ENCODE measurements around the gene DISP3. TPM values are rescaled to one million over a fixed set of nuclear protein-coding genes. Genes with fewer than 3 reads are reported as not detected.

The DISP3 gene
- total and polyA plus RNA-seq, 12 donors = 0.04 to 2.8 (median 0.41) TPM; not detected in 1

DNA sequence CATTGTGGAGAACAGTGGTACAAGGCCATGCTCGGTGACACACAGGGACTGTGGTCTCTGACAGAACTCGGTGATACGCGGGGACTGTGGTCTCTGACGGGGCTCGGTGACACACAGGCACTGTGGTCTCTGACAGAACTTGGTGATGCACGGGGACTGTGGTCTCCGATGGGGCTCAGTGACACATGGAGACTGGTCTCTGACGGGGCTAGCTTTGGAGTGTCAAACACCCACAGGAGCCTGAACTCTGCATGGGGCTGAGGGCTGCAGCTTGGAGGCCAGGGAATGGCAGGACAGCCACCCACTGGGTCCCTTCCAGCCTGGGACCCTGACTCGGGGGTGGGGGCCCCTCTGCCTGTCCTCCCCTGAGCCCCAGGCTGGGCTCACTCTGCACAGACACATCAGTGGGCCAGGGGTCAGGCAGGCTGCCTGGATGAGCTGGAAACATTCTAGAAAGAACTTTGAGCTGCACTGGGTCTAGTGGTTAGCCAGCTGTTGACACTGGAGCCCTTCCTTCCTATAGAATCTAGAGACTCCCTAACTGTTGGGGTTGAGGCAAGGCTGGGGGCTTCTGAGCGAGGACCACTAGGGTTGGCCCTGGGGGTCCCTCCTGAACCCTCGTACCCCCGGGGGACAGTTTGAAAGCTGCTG is 49.8 kb downstream of the DISP3 start:
- TF ChIP-seq, protein P1, sequence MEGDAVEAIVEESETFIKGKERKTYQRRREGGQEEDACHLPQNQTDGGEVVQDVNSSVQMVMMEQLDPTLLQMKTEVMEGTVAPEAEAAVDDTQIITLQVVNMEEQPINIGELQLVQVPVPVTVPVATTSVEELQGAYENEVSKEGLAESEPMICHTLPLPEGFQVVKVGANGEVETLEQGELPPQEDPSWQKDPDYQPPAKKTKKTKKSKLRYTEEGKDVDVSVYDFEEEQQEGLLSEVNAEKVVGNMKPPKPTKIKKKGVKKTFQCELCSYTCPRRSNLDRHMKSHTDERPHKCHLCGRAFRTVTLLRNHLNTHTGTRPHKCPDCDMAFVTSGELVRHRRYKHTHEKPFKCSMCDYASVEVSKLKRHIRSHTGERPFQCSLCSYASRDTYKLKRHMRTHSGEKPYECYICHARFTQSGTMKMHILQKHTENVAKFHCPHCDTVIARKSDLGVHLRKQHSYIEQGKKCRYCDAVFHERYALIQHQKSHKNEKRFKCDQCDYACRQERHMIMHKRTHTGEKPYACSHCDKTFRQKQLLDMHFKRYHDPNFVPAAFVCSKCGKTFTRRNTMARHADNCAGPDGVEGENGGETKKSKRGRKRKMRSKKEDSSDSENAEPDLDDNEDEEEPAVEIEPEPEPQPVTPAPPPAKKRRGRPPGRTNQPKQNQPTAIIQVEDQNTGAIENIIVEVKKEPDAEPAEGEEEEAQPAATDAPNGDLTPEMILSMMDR (IDR thresholded peaks at IDR 0.05) = no peak
- no peak for TF ChIP-seq POLR2A (IDR thresholded peaks at IDR 0.05)
- H3K36me3 ChIP-seq (replicated peaks in 1 of 2) = no peaks in the 10 kb centered on the region
- intact Hi-C loops (cut with DNase I) = no loop called here
- no peak overlapping the region for H3K4me3 ChIP-seq
- WGBS, 4 donors = 79 to 82% (median 81%) methylated on average over 6 to 13 of the region's 13 CpGs
- no peaks in the 10 kb centered on the region for H3K4me1 ChIP-seq (replicated peaks in 1 of 2)
- H3K27ac ChIP-seq = no peak overlapping the region
- H3K27me3 ChIP-seq = no peaks in the 10 kb centered on the region
- H3K9me3 ChIP-seq (replicated peaks in 1 of 3) = no peaks in the 10 kb centered on the region
- no peak for DNase-seq

DNA sequence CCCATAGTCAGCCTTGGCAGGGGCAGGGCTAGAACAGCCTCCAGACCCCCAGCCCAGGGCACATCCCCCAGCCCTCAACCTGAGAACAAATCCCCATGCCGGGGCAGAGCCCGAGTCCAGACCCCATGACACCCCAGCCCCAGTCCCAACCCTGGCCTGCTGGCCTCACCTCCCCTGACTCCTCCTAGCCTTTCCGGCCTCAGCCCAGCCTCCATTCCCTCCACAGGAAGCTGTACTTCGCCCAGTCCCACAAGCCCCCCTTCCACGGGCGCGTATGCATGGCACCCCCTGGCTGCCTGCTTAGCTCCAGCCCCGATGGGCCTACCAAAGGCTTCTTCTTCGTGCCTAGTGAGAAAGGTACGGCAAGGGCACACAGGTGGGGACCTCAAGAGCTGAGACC is 50.4 kb downstream of the DISP3 start:
- WGBS, 4 donors = 88 to 94% (median 91%) methylated on average over 8 to 10 of the region's 10 CpGs
- no peaks in the 10 kb centered on the region for H3K27me3 ChIP-seq
- intact Hi-C loops (cut with DNase I) = no loop called here
- TF ChIP-seq, protein P1 (IDR thresholded peaks at IDR 0.05) = no peak
- no peak for TF ChIP-seq POLR2A (IDR thresholded peaks at IDR 0.05)
- no peaks in the 10 kb centered on the region for H3K9me3 ChIP-seq (replicated peaks in 1 of 3)
- H3K4me3 ChIP-seq = no peak overlapping the region
- no peak for DNase-seq
- no peaks in the 10 kb centered on the region for H3K4me1 ChIP-seq (replicated peaks in 1 of 2)
- H3K27ac ChIP-seq = no peak overlapping the region
- no peaks in the 10 kb centered on the region for H3K36me3 ChIP-seq (replicated peaks in 1 of 2)

DNA sequence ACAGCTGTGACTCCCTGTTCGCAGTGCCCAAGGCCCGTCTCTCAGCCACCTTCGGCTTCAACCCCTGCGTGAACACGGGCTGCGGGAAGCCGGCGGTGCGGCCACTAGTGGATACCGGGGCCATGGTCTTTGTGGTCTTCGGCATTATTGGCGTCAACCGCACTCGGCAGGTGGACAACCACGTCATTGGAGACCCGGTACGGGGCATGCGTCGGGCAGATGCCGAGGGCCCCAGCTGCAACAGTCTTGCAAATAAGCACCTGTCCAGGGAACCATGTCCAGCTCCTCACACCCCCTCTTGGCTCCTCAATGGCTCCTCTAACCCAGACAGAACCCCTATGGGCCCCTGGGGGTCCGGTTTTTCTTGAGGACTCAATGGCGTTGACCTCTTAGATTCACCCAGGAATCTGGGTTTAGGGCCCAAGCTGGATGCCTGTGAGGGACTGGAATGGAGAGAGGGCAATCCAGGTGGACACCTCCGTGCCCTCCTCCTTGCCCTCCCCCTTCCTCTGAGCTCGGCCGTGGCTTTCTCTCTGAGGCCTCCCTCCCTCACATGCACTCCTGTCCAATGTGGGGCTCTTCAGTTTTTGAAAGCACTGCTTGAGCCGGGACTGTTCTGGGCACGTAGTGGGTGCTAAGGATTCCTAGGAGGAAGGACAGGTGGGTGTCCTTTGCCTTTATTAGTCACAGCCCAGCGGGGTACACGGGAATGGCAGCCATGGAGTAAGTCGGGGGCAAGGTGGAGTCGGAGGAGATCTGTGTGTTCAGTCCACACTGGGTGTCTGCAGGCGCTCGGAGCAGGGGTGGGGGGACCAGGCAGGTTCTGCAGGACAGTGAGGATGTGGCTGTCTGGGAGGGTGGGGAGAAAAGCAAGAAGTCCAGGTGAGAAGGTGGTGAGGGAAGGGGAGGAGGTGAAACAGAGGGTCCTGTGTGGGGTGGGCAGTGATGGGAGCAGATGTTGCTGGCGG is 51.1 kb downstream of the DISP3 start:
- intact Hi-C loops (cut with DNase I) = no loop called here
- DNase-seq = no peak
- H3K27ac ChIP-seq = no peak overlapping the region
- no peaks in the 10 kb centered on the region for H3K4me1 ChIP-seq (replicated peaks in 1 of 2)
- H3K27me3 ChIP-seq = no peaks in the 10 kb centered on the region
- 65 to 88% (median 85%) methylated on average over 14 to 34 of the region's 34 CpGs for WGBS, 4 donors
- no peaks in the 10 kb centered on the region for H3K9me3 ChIP-seq (replicated peaks in 1 of 3)
- H3K4me3 ChIP-seq = no peak overlapping the region
- H3K36me3 ChIP-seq (replicated peaks in 1 of 2) = no peaks in the 10 kb centered on the region
- TF ChIP-seq, protein P1 (IDR thresholded peaks at IDR 0.05) = no peak
- TF ChIP-seq POLR2A (IDR thresholded peaks at IDR 0.05) = no peak

DNA sequence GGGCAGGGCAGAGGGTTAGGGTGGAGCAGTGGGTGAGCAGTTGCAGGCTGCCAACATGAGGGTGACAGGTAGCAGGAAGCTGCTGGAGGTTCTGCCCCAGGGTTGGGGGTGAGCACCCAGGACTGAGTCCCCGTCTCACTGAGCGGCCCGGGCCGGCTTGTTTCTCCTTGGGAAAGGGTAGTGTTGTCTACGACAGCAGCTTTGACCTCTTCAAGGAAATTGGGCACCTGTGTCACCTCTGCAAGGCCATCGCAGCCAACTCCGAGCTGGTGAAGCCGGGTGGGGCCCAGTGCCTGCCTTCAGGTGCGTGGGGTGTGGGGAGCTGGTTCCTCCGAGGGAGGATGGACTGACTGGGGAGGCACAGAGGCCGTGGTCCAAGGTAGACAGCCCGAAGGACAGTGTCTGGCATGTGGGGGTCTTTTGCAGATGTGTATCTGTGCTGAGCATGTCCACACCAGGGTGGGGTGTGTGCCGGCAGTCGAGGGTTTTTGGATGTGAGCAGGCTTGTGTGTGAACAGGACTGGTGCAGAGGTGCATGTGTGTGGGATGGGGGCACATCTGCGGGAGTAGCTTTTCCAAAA is 51.9 kb downstream of the DISP3 start:
- Histone ChIP-seq H3K9me3 (replicated peaks in 1 of 3) (no peaks in the 10 kb centered on the region), H3K27me3 (no peaks in the 10 kb centered on the region), H3K36me3 (replicated peaks in 1 of 2) (no peaks in the 10 kb centered on the region), H3K27ac (no peak overlapping the region), H3K4me1 (replicated peaks in 1 of 2) (no peaks in the 10 kb centered on the region), H3K4me3 (no peak overlapping the region)
- DNase-seq = no peak
- no peak for TF ChIP-seq POLR2A (IDR thresholded peaks at IDR 0.05)
- TF ChIP-seq, protein P1 (IDR thresholded peaks at IDR 0.05) = no peak
- intact Hi-C loops (cut with DNase I) = no loop called here
- WGBS, 4 donors = 74 to 85% (median 78%) methylated on average over 8 to 15 of the region's 15 CpGs
